GM23248 (cell line): ENCODE data around the gene P2RY2. TPM values are rescaled to one million over a fixed set of nuclear protein-coding genes. Genes with fewer than 3 reads are reported as not detected.

ENCODE experiments used
- DNase-seq: peaks from one replicate; pipeline ENCODE4 v3.0.0-alpha.2; 2015
- H2AFZ ChIP-seq: fragments of 200-600 bp; sonication (generic); 2 replicates; pipeline ENCODE4 v1.6.1; 2016; ENCODE audit warnings: antibody characterized with exemption
- H3F3A ChIP-seq: fragments of 200-600 bp; sonication (generic); 2 replicates; pipeline ENCODE4 v1.6.1; 2016; ENCODE audit warnings: mild to moderate bottlenecking, antibody characterized with exemption, mixed run types; ENCODE audit not compliant: insufficient read depth
- H3K27ac ChIP-seq: fragments of 200-600 bp; sonication (generic); 2 replicates; pipeline ENCODE4 v1.5.1; 2016; ENCODE audit warnings: mild to moderate bottlenecking
- H3K27me3 ChIP-seq: fragments of 200-600 bp; sonication (generic); replicated peaks from 2 replicates; pipeline ENCODE4 v1.6.1; 2016; ENCODE audit warnings: mild to moderate bottlenecking; ENCODE audit not compliant: insufficient read depth
- H3K36me3 ChIP-seq: fragments of 200-600 bp; sonication (generic); 2 replicates; pipeline ENCODE4 v1.6.1; 2016; ENCODE audit warnings: low read depth, mild to moderate bottlenecking
- H3K4me1 ChIP-seq: fragments of 200-600 bp; sonication (generic); 2 replicates; pipeline ENCODE4 v1.6.1; 2016; ENCODE audit warnings: mild to moderate bottlenecking; ENCODE audit not compliant: insufficient read depth
- H3K4me2 ChIP-seq: fragments of 200-600 bp; sonication (generic); one replicate; pipeline ENCODE4 v1.6.1; 2016; ENCODE audit warnings: mild to moderate bottlenecking; ENCODE audit not compliant: unreplicated experiment
- H3K4me3 ChIP-seq: fragments of 200-600 bp; sonication (generic); 2 replicates; pipeline ENCODE4 v1.5.1; 2016; ENCODE audit warnings: mild to moderate bottlenecking
- H3K79me2 ChIP-seq: fragments of 200-600 bp; sonication (generic); 2 replicates; pipeline ENCODE4 v1.6.1; 2016; ENCODE audit warnings: mild to moderate bottlenecking; ENCODE audit not compliant: insufficient read depth
- H3K9ac ChIP-seq: fragments of 200-600 bp; sonication (generic); 2 replicates; pipeline ENCODE4 v1.6.1; 2016; ENCODE audit warnings: mild to moderate bottlenecking
- H3K9me2 ChIP-seq: fragments of 200-600 bp; sonication (generic); 2 replicates; pipeline ENCODE4 v1.6.1; 2016; ENCODE audit warnings: mixed run types, mild to moderate bottlenecking, moderate library complexity; ENCODE audit not compliant: insufficient read depth
- H3K9me3 ChIP-seq: fragments of 200-600 bp; sonication (generic); one replicate; pipeline ENCODE4 v1.6.1; 2017; ENCODE audit warnings: low read depth
- H4K20me1 ChIP-seq: fragments of 200-600 bp; sonication (generic); 2 replicates; pipeline ENCODE4 v1.6.0; 2016; ENCODE audit not compliant: insufficient read depth
- EZH2 ChIP-seq: fragments of 200-600 bp; sonication (generic); IDR thresholded peaks from 2 replicates; pipeline ENCODE4 v1.6.1; 2018; ENCODE audit warnings: antibody characterized with exemption, mild to moderate bottlenecking; ENCODE audit not compliant: insufficient read depth, poor library complexity, severe bottlenecking
- EZH2phosphoT487 ChIP-seq: fragments of 200-600 bp; sonication (generic); IDR thresholded peaks from 2 replicates; pipeline ENCODE4 v1.6.1; 2018; ENCODE audit warnings: antibody characterized with exemption, moderate library complexity, mild to moderate bottlenecking, low read depth; ENCODE audit not compliant: insufficient read depth
- WGBS, 2 experiments: methylation state at CpG; one replicate each; pipeline ENCODE4 v1.1.6; 2015 to 2017; ENCODE audit warnings: low lambda C conversion rate in 2 of 2, low coverage in 1 of 2; ENCODE audit errors: missing lambda C conversion rate in 2 of 2; 5-methylcytosine and 5-hydroxymethylcytosine counted together
- in situ Hi-C: fragments of 300-500 bp; cut with MboI; formaldehyde crosslinking; loops from 2 replicates; pipeline ENCODE4 v1.15.0; 2020
- polyA plus RNA-seq: library from polyadenylated mRNA; unstranded; fragments of >200 nt; fragmentation: Nextera tagmentation; extraction: Ambion mirVana; gene quantifications from 2 replicates; pipeline ENCODE4 v1.2.1, GENCODE V29; 2016
- total RNA-seq: library from RNA; depleted of rRNA; stranded (reverse); fragments of >200 nt; shearing (Covaris generic); gene quantifications from 2 replicates; pipeline ENCODE4 v1.2.3, GENCODE V29; 2014

P2RY2 gene
- total and polyA plus RNA-seq, 2 experiments from 2014 or later = not detected

GRCh38 chr11:73186294-73186850 lies 31.7 kb upstream of the P2RY2 start:
- no peaks in the 10 kb centered on the region for H3K36me3 ChIP-seq
- peak overlapping the region; percentile 22; the same call in 1 of the 2 replicates for H3K9ac ChIP-seq
- H3K9me3 ChIP-seq = no peaks in the 10 kb centered on the region
- peaks cover 24% of the 10 kb centered on the region; the same call in 1 of the 2 replicates for H3F3A ChIP-seq
- no peaks in the 10 kb centered on the region for H3K79me2 ChIP-seq
- peak overlapping the region; percentile 48 for H3K4me2 ChIP-seq
- H3K9me2 ChIP-seq = no peaks in the 10 kb centered on the region
- H3K4me1 ChIP-seq = peaks cover 15% of the 10 kb centered on the region
- peak; percentile 70 for DNase-seq
- H4K20me1 ChIP-seq = no peaks in the 10 kb centered on the region
- in situ Hi-C loops = loop anchor here (10.0 kb wide), 1 partner anchor 98 kb away; no protein-coding TSS in a partner anchor
- peak overlapping the region; percentile 72 for H2AFZ ChIP-seq
- peak overlapping the region; percentile 72 for H3K27ac ChIP-seq
- H3K4me3 ChIP-seq = no peak overlapping the region
- no peak for TF ChIP-seq EZH2phosphoT487
- TF ChIP-seq EZH2 = no peak
- 88 to 89% methylated on average over 10 of the region's 10 CpGs for WGBS, 2 experiments
- no peaks in the 10 kb centered on the region for H3K27me3 ChIP-seq

DNA sequence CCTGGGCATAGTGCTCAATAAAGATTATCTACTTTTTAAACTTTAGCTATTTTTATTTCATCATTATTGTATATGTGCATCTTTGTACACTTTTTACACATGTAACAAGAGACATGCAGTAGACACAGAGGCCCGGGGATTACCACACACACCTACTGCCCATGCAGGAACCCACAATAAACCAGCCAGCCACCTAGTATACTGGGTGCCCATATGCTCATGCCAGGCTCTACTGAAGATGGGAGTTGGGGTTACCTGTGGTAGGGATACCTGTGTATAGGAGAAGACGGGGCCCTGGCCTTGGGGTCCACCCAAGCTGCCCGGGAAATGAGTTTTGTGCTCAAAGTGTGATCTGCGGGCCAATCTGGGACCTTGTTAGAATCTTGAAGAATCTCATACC lies 31.2 kb upstream of the P2RY2 start:
- H3K9ac ChIP-seq = no peak overlapping the region
- no peak overlapping the region for H3K4me3 ChIP-seq
- no peaks in the 10 kb centered on the region for H3K36me3 ChIP-seq
- no peak overlapping the region for H2AFZ ChIP-seq
- TF ChIP-seq EZH2phosphoT487 (no peak), EZH2 (no peak)
- H4K20me1 ChIP-seq = no peaks in the 10 kb centered on the region
- no peak for DNase-seq
- H3K4me1 ChIP-seq = peaks cover 15% of the 10 kb centered on the region
- peak overlapping the region; percentile 72 for H3K27ac ChIP-seq
- 53 to 54% methylated on average over 4 of the region's 4 CpGs for WGBS, 2 experiments
- H3K9me3 ChIP-seq = no peaks in the 10 kb centered on the region
- no peaks in the 10 kb centered on the region for H3K9me2 ChIP-seq
- H3F3A ChIP-seq = peaks cover 24% of the 10 kb centered on the region; the same call in 1 of the 2 replicates
- no peaks in the 10 kb centered on the region for H3K79me2 ChIP-seq
- in situ Hi-C loops = loop anchor here (10.0 kb wide), 1 partner anchor 98 kb away; no protein-coding TSS in a partner anchor
- no peak overlapping the region for H3K4me2 ChIP-seq
- no peaks in the 10 kb centered on the region for H3K27me3 ChIP-seq

DNA sequence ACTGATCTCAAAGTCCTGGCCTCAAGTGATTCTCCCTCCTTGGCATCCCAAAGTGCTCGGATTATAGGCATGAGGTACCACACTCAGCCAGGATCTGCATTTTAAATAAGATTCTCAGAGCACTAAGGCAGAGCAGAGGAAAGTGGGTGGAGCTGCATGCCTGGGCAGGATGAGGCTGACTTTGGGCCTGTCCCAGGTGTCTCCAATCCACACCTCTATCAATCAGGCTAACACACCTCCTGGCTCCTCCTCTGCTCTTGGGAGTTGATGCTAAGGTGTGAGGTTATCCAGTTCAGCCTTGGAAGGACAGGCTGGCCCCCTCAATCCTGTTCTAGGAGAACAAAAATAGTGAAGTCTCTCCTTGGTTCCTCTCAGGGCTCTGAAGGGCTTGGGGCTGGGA lies 30.2 kb upstream of the P2RY2 start:
- TF ChIP-seq EZH2phosphoT487 (no peak), EZH2 (no peak)
- in situ Hi-C loops = loop anchor here (10.0 kb wide), 1 partner anchor 97 kb away; no protein-coding TSS in a partner anchor
- H3K27me3 ChIP-seq = no peaks in the 10 kb centered on the region
- WGBS, 2 experiments = 92 to 94% methylated on average over 1 of the region's 1 CpG
- H3K36me3 ChIP-seq = no peaks in the 10 kb centered on the region
- H3K79me2 ChIP-seq = no peaks in the 10 kb centered on the region
- no peak for DNase-seq
- no peaks in the 10 kb centered on the region for H4K20me1 ChIP-seq
- no peaks in the 10 kb centered on the region for H3K9me3 ChIP-seq
- no peak overlapping the region for H3K27ac ChIP-seq
- H3K4me2 ChIP-seq = no peak overlapping the region
- peaks cover 15% of the 10 kb centered on the region for H3K4me1 ChIP-seq
- H3K4me3 ChIP-seq = no peak overlapping the region
- H3F3A ChIP-seq = peaks cover 24% of the 10 kb centered on the region; the same call in 1 of the 2 replicates
- no peak overlapping the region for H2AFZ ChIP-seq
- no peak overlapping the region for H3K9ac ChIP-seq
- H3K9me2 ChIP-seq = no peaks in the 10 kb centered on the region

GRCh38 chr11:73188301-73188700 lies 29.8 kb upstream of the P2RY2 start:
- no peak for DNase-seq
- H3K4me2 ChIP-seq = no peak overlapping the region

More at GRCh38 chr11:73188301-73188700, 29.8 kb upstream of the P2RY2 start:
- Histone ChIP-seq H2AFZ (no peak overlapping the region), H4K20me1 (no peaks in the 10 kb centered on the region), H3K27me3 (no peaks in the 10 kb centered on the region), H3K36me3 (no peaks in the 10 kb centered on the region), H3K9ac (no peak overlapping the region), H3K9me2 (no peaks in the 10 kb centered on the region), H3K9me3 (no peaks in the 10 kb centered on the region), H3K27ac (no peak overlapping the region), H3K4me3 (no peak overlapping the region), H3K79me2 (no peaks in the 10 kb centered on the region), H3K4me1 (peaks cover 15% of the 10 kb centered on the region), H3F3A (peaks cover 24% of the 10 kb centered on the region; the same call in 1 of the 2 replicates)
- WGBS, 2 experiments = 68 to 81% methylated on average over 4 of the region's 4 CpGs
- no peak for TF ChIP-seq EZH2
- no peak for TF ChIP-seq EZH2phosphoT487
- in situ Hi-C loops = loop anchor here (10.0 kb wide), 1 partner anchor 96 kb away; no protein-coding TSS in a partner anchor
